Ishikawa (cell line): ENCODE data around the gene EIF1AD.

ENCODE experiments used
- CEBPB ChIP-seq: IDR thresholded peaks from 2 replicates; pipeline ENCODE4 v1.6.1; 2012
- CREB1 ChIP-seq: IDR thresholded peaks from 2 replicates; pipeline ENCODE4 v1.6.1; 2012; ENCODE audit warnings: low read depth
- EGR1 ChIP-seq: IDR thresholded peaks from 2 replicates; pipeline ENCODE4 v1.6.1; 2012
- EP300 ChIP-seq: IDR thresholded peaks from 2 replicates; pipeline ENCODE4 v1.6.1; 2012; ENCODE audit warnings: borderline replicate concordance
- FOXM1 ChIP-seq: IDR thresholded peaks from 2 replicates; pipeline ENCODE4 v1.6.1; 2012; ENCODE audit warnings: low read depth, borderline replicate concordance
- MAX ChIP-seq: IDR thresholded peaks from 2 replicates; pipeline ENCODE4 v1.6.1; 2012
- NFIC ChIP-seq: IDR thresholded peaks from 2 replicates; pipeline ENCODE4 v1.6.1; 2012
- RAD21 ChIP-seq: IDR thresholded peaks from 2 replicates; pipeline ENCODE4 v1.6.1; 2012; ENCODE audit warnings: low read depth
- REST ChIP-seq: IDR thresholded peaks from 2 replicates; pipeline ENCODE4 v1.6.1; 2012; ENCODE audit warnings: low read depth, mild to moderate bottlenecking
- TAF1 ChIP-seq: IDR thresholded peaks from 2 replicates; pipeline ENCODE4 v1.6.1; 2012; ENCODE audit warnings: low read depth, mild to moderate bottlenecking
- TCF12 ChIP-seq: IDR thresholded peaks from 2 replicates; pipeline ENCODE4 v1.6.1; 2012; ENCODE audit warnings: low read depth
- TEAD4 ChIP-seq: IDR thresholded peaks from 2 replicates; pipeline ENCODE4 v1.6.1; 2012
- USF1 ChIP-seq: IDR thresholded peaks from 2 replicates; pipeline ENCODE4 v1.6.1; 2012
- YY1 ChIP-seq: IDR thresholded peaks from 2 replicates; pipeline ENCODE4 v1.6.1; 2012; ENCODE audit warnings: low read depth
- ZBTB7A ChIP-seq: IDR thresholded peaks from 2 replicates; pipeline ENCODE4 v1.6.1; 2012; ENCODE audit warnings: low read depth

EIF1AD gene

GRCh38 chr11:66032957-66033735, 31.2 kb upstream of the EIF1AD start:
- TF ChIP-seq NFIC (no peak), CEBPB (no peak), MAX (no peak), EP300 (no peak), TEAD4 (no peak), REST (no peak), YY1 (no peak), USF1 (no peak), ZBTB7A (no peak), TAF1 (no peak), EGR1 (no peak), RAD21 (no peak), CREB1 (no peak)

GRCh38 chr11:66026017-66026529, 24.1 kb upstream of the EIF1AD start, which contains the start of gene CATSPER1:
Gene CATSPER1, minus strand, starts transcription at chr11:66026479. Its CDS starts 100 bp downstream, at chr11:66026379.
- TF ChIP-seq TAF1 = no peak
- TF ChIP-seq EGR1 = no peak
- no peak for TF ChIP-seq ZBTB7A
- no peak for TF ChIP-seq YY1
- no peak for TF ChIP-seq MAX
- no peak for TF ChIP-seq TEAD4
- no peak for TF ChIP-seq REST
- no peak for TF ChIP-seq RAD21

GRCh38 chr11:66022401-66023185, 20.6 kb upstream of the EIF1AD start:
- TF ChIP-seq NFIC (no peak), MAX (peak; percentile 63), TCF12 (no peak; the same call in 1 of the 2 replicates), REST (no peak), RAD21 (peak; percentile 88), TAF1 (no peak), USF1 (no peak), EP300 (no peak), ZBTB7A (no peak), FOXM1 (no peak), TEAD4 (no peak)
